HG03039 (cell line): Measurements from ENCODE around the gene HDGF.
"Not testable (repeated sequence)": the region's sequence is repeated elsewhere in the genome, so short reads cannot be mapped to it uniquely, and the experiment has no call there.

ENCODE experiments used
- ATAC-seq: cut with Tn5 transposase; IDR thresholded peaks from one replicate; pipeline ENCODE4 v1.9.1; 2021; ENCODE audit warnings: mild to moderate bottlenecking, moderate library complexity; ENCODE audit not compliant: unreplicated experiment

The HDGF gene

DNA sequence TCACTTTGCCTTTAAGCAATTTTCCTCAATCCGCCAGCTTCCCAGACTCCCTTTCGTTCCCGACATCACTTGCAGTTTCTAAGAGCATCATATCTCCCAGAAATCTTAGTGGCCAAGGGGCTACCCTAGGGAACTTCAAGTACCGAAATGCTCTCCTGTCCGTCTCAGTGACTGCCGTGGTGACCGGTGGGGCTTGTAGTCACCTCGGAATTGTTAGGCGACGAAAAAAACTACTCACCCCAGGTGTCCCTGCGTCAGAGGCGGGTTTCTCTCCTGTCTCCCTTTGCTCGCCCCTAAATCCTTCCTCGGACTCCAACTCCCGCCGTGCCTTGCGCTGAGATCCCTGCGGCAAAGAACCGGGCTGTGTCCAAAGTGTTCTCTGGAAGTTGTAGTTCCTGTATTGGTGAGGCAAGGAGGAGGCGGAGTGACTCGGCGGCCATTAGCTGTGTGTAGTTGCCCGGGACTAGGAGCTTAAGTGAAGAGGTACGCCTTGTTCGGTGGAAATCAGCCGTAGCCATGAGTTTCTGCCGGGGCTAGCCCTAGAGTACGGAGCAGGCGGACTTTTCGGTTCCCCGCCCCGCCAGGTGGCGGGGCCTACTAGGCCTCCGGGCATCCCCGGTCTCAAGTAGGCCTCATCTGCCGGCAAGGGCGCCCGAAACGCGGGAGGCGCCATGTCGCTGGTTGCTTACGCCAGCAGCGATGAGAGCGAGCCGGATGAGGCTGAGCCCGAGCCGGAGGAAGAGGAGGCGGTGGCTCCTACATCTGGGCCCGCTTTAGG lies 15.8 kb upstream of the HDGF start, which contains the start of gene PRCC:
Gene PRCC, plus strand, starts transcription at position 435 of the 778 bp plus-strand sequence. Its CDS starts 237 bp downstream, at position 672.
- ATAC-seq = peak; percentile 86

DNA sequence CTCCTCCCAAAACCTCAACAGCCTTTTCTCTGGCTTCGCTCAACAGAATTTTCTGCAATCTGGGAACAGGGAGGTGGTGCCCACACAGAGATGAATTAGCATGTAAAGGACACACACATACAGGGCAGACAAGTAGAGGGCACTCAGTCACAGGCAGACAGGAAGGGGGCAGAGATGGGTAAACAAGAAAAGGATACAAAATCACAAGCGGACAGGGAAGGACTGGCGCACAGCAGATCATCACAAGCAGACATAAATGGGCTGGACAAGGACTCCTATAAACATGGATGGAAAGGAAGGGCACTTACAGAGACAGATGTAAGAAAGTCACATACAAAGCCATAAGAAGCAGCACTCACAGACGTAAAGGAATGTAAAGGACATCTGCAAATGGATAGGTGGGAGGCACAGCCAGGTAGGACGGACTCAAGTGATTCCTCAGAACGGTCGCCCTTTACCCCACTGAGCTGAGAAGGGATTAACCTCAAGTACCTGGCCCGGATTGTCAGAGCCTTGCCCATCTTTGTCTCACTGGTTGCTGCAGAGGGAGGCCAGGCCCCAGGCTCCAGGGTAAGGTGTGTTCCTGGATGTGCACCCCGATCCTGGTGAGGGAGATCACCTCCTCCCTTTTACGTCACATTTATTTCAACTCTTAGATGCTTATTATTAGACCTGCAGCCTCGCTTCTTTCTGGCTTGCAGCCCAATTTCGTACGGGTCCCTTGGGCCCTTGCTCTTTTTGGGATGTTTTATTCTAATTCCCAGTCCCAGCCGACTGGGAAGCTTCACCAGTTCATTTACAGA lies 15.0 kb upstream of the HDGF start:
- peak; percentile 6 for ATAC-seq

DNA sequence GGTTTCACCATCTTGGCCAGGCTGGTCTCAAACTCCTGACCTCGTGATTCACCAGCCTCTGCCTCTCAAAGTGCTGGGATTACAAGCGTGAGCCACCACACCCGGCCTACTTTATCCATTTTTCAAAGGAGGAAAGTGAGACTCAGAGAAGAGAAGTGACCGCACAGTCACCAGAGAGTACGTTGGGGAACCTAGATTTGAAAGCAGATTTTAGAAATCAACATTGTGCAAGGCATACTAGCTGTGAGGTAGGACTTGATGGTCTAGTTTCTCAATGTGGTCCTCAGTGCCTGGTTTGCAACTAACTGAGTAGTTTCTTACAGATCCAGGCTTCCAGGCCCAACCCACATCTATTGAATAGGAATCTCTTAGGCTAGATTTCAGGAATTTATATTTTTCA lies 14.2 kb upstream of the HDGF start:
- ATAC-seq = no peak

DNA sequence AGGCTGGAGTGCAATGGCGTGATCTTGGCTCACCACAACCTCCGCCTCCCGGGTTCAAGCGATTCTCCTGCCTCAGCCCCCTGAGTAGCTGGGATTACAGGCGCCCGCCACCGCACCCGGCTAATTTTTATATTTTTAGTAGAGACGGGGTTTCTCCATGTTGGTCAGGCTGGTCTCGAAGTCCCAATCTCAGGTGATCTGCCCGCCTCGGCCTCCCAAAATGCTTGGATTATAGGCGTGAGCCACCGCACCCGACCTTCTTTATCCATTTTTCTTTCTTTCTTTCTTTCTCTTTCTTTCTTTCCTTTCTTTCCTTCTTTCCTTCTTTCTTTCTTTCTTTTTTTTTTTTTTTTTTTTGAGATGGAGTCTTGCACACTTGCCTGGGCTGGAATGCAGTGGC lies 13.7 kb upstream of the HDGF start:
- ATAC-seq = not testable (repeated sequence)

DNA sequence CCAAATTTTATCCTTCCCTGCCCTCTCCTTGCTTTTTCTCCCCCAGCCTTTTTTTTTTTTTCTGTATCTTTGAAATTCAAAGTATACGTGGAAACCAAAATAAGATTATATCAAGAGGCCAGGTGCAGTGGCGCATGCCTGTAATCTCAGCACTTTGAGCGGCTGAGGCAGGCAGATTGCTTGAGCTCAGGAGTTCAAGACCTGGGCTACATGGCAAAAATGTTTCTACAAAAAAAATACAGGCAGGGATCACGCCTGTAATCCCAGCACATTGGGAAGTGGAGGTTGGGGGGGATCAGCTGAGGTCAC lies 9.3 kb upstream of the HDGF start:
- no peak for ATAC-seq

DNA sequence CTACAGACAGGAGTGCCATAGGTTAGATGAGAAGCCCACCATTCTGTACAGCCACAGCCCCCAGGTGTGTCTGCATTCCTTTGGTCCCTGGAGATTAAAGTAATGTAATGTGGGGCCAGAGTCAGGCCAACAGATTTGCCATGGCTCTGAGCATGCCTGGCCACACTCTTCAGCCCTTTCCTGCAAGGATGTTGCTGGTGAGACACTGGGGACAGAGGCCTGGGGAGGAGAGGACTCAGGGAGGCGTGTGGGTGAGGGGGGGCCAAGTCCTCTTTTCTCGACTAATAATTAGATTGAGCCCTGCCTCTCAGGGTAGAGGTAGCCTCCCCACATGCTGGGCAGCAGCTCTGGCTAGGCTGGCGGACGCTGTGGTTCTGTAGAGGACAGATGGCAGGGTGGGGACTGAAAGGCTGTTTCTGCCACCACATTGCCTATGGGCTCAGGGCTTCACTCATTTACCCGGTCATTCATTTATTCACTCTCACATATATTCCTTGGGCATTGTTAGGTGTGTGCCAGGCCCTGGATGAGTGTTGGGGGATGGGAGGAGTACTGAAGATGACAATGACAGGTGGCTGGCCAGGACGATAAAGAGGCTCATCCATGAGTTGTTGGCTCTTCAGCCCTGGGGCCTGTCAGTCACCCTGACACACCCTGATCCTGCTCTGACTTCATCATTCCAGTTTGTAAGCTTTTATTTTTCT lies 8.8 kb upstream of the HDGF start:
- ATAC-seq = no peak

DNA sequence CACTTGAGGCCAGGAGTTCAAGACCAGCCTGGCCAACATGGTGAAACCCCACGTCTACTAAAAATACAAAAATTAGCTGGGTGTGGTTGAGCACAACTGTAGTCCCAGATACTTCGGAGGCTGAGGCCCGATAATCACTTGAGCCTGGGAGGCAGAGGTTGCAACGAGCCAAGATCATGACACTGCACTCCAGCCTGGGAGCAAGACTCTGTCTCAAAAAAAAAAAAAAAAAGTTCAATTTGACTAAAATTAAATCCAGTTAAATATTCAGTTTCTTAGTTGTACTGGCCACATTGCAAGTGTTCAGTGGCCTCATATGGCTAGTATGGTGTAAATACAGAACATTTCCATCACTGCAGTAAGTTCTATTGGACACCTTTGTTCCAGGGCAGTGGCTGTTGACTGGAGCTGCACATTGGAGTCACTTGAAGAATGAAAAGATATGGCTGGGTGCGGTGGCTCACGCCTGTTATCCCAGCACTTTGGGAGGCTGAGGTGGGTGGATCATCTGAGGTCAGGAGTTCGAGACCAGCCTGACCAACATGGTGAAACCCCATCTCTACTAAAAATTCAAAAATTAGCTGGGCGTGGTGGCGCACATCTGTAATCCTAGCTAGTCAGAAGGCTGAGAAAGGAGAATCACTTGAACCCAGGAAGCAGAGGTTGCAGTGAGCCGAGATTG lies 6.2 kb upstream of the HDGF start:
- not testable (repeated sequence) for ATAC-seq

DNA sequence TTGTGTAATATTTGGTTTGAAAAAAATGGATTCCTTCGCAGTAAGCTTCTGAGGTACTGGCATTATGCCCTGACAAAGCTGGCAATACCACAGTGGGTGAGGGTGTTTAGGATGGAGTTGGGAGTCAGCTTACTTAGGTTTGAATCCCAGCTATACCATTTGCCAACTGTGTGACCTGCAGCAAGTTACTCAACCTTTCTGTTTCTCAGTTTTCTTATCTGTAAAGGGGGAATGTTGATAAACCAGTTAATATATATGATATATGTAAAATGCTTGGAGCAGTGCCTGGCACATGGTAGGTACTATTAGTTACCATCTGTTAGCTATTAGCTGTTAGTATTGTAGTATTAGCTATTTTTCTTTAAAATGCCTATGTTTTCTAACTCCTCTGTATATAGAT lies 4.9 kb upstream of the HDGF start:
- no peak for ATAC-seq

DNA sequence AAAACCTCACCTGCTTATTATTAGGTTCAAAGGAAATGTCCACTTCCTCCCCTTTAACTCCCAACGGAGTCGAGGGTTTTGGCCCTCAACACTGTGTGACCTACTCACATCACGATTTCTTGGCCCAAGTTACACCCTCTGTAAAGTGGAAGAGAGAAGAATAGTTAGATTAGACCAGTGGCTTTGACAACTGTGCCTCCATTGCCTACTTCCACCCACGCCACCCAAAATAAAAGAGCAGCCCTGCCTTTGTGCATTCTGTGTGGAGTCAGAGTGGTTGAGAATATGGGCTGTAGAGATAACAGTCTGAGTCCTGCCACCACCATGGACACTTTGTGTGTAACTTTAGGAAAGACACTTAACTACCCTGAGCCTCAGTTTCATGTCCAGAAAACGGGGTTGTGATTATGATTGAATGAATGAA lies 4.1 kb upstream of the HDGF start:
- no peak for ATAC-seq

DNA sequence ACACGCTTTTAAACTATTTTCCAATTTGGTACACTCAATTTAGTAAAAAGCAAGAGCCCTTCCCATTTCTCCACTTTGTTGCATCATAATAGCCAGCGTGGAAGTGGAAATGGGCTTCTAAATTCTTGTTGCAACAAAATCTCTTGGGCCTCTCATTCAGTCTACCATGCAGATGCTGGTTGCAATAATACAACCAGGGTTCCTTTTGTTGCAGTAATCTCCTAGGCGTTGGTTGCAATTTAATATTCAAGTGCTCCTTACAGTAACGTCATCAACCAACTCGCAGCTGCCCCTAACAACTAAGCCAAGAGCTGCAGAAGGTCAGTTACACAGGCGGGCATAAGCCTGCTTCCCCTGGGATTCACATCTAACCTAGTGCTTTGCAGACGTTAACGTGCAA lies 2.7 kb upstream of the HDGF start:
- no peak for ATAC-seq

DNA sequence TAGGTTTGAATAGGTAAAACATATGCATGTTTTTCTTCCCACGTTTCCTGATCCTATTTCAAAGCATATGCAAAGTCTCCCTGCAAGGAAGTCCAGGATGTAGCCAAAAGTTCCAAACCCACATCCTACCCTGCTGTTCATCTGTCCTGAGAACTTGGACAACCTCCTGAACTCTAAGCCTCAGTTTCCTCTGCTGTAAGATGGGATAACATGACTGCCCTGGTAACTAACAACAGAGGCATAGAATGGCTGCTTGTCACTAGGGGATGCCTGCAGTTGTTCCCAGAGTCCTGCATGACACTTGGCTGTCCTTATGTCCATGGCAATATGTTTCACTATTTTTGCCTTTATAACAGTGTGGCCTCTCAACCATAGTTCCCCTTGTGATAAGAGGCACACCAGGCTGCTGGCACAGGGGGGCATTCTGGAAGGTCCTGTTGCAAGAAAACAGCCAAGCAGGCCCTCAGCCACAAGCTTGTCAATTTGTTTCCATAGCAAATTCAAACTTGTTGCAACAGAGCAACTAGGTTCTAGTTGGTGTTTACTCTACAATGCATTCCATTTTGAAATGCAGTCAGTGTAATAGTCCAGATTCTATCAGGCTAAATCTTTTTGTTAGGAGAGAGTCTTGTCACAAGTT lies 1.5 kb upstream of the HDGF start:
- no peak for ATAC-seq

DNA sequence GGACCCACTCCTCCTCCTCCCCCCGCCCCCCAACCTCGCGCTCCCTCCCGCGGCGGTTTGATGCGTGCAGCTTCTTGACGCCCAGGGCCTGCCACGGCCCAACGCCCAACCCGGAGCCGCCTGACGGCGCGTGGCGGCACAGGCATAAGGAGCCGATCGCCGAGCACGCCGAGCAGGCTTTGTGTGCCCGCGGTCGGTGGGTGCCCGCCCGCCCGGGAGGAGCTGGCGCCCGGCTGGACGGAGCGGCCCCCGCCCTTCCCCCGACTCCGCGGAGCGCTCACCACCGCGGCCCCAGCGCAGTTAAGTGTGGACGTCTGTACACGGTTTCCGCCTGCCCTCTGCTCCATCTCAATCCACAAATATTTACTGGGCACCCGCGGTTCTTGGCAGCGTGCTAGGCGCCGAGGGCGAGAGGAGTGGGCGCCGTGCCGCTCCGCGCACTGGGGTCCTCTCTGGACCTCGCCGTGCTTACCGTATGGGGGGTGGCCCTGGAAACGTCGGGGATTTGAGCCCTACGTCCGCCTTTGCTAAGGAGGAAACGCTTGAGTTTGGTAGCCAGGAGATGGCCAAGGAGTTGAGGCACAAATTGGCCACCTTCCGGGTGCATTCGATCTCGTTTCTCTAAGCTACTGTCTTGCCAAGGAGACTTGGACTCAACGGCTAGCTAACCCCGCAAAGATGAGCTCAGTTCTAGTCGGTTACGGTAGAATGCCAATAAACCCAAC lies 444 bp upstream of the HDGF start:
- ATAC-seq = peak; percentile 53

DNA sequence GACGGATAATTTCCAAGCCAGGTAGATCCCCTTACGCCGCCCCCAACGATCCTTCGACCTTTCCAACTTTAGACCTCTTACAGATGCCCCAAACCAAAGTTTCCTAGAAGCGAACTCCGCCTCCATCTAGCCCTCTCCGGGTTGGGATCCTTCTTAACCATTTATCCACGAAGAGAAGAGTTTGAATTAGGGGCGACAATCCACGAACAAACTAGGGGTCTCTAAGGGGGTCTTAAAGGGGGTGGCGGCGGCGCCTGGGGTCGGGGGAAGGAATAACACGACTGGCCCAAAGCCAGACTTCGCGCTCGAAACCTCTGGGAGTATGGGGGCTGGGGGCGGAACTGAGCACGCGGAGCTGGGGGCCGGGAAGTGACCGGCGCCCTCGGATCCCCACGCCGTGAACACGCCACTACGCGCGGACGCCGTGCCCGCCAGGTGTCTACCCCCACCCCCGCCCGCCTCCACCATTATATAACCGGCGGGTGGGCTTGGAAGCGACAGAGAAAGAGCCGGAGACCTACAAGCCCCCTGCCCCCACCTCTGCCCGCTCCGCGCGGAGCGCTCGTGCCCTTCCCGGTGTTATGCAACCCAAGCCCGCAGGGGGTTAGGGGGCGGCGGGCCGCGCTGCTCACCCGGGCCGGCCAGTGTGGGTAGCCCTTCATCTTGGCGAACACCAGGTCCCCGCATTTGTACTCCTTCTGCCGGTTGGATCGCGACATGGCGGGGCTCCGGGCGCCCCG lies 594 bp downstream of the HDGF start:
- ATAC-seq = peak; percentile 11

DNA sequence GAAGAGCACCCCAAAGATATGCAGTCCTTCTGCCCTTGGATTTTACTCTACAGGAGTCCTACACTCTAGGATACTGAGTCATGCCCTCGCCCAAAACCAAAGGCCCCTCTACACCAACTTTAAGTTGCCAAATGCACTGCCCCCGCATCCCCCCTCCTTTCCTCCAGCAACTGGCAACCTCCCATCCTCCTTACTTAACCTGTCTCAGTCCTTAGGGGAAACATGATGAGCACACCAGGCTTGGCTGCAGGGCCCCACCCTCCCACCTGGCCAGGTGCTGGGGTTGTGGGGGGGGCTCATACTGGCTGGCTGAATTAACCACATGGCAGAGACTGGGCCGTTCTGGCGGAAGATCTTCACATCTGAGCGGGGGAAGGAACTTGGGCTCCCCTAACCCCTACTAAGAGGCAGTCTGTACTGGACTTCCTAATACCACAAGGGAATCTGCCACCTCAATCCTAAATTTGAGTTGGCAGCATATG lies 1.2 kb downstream of the HDGF start:
- no peak for ATAC-seq

DNA sequence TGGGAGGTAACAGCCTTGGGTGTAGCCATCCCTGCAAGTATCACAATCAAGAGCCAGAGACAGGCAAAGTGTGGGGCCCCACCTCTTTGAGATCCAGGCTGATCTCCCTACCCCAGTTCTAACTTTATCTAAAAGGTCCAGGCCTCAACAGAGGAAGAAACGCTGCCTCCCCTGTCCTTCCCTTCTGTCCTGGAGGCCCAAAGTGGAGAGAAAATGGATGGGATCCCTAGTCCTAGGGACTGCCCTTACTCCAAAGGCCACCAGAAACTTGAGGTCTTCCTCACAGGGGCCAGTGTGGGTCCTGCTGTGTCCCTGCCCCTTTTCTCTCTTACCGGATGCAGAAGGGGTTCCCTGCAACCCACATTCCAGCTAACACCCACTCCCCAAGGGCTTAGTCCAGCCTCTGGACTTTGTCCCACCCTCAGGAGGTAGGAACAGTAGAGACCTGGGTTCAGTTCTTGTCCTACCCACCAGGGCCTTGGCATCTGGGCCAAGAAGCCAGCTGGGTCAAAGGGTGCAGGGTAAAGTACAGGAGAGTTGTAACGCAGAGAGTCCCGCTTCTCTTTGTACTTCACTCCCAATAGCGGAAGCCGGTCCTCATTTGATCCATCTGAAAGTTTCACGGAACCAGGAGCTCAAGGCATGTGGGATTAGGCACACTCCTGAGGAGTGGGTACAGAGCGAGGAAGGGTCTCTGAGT lies 1.9 kb downstream of the HDGF start:
- no peak for ATAC-seq

DNA sequence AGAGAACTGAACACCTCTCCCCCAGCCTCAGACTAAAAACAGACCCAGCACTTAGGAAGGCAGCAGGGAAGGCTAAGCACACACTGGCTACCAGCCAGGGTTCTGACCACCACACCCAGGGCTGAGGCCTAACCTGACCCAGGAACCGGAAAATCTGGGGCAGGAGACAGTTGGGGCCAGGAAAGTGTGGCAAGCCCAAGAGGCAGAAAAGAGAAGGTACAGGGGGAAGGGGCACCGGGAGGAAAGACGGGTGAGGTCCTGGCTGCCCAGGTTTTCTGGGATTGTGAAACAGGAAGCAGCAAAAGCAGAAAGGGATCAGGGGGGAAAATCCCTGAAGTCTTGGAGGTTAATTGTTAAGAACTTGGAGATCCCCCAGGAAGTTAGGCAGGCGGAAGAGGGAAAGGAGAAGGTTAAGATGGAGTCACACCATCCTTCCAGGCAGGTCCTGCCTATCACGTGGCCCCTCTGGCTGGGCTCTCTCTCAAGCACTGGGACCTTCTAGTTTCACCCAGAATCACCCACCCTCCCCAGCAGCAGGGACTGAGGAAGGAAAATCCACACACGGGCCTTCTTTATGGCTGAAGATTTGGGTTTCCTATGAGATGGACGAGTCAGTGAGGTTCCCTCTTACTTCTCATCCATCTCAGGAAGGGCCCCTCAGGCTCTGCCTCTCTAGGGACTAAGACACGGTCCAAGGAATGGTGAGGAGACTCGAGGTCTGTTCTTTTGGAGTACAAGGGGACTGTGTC lies 2.6 kb downstream of the HDGF start:
- no peak for ATAC-seq

DNA sequence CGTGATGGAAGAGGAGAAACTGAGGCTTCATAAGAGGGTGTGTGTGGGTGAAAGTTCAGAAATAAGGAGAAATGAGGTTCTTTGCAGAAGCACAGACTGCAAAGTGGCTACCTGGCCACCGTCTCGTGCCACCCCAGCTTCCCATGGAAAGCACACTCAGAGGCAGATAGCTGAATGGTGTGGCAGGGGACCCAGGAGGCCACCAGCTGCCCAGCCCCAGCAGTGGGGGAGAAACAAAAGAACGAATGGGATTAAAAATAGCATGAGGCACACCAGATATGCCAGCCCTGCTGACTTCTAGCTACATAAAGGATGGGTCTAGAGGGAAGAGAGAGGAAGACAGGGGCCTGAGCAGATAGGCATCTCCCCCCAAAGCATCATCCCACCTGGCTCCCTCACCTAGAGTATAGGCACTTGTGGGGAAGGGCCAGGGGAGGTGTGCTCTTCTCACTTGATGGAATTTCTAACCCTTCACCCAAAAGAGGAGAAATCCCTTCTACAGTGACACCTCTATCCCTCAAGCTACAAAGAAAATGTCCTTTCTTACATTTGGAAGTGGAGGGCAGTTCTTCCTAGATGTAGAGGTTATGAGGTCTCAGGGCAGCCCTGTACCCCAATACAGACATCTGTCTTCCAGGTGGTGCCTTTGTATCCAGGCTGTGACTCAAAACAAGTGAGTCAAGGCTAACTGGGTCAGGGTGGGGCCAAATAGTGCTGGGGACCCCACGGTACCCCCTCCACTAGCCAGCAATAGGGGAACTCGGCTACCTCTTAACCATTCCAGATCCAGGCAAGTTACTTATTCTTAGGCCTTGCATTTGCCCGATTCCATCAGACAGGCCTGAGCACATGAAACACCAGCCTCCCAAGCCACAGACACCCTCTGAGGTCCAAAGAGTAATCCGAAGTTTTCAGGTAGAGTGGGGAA lies 3.5 kb downstream of the HDGF start:
- ATAC-seq = no peak
